T-helper 2 cell treated with Interferon-gamma antibody and Interleukin-4, amounts not matched to agents 100 ng/mL and 5 ng/mL, for 36 hours (primary cell): ENCODE data around the gene SLC43A3. TPM values are rescaled to one million over a fixed set of nuclear protein-coding genes. Genes with fewer than 3 reads are reported as not detected.
"Not testable (repeated sequence)": the region's sequence is repeated elsewhere in the genome, so short reads cannot be mapped to it uniquely, and the experiment has no call there.

Experiments
- intact Hi-C: fragments of 100-400 bp; cut with micrococcal nuclease; formaldehyde crosslinking; loops from one replicate; pipeline ENCODE4 v1.15.1; 2023
- total RNA-seq: library from RNA; stranded (reverse); gene quantifications from 2 replicates; pipeline ENCODE4 v1.2.3, GENCODE V29; 2022

The SLC43A3 gene
- total RNA-seq, 1 donor from 2014 or later = 108 TPM

DNA sequence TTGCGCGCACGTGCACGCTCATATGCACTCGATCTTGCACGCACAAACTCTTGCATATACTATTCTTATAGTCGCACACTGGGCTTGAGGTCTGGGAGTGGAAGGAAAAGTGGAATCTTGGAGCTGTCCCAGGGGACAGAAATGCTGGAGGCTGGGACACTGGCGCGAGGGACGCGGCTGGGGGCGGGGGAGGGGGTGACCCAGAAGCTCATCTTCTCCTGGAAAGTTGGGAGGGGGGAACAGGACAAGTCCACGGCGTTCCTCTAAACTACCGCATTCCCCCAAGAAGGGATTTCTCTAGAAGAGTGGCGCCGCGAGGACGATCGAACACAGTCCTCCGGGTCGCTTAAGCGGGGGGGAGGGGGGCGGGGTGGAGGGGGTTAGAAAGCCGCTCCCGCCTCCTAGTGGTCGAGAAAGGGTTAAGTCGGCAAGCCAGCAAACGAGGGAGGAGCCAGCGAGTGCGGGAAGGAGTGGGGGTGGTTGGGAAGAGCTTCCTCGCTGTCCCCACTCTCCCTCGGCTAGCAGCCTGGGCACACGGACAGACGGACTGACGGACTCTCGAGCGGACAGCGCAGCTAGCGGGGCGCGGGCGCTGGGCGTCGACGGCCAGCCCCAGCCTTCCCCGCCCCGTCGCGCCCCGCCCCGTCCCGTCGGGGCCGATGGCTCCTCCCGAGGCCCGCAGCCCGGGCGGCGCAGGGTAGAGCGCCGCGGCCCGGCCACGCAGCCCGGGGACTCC is 33.3 kb upstream of the SLC43A3 start, which contains the start of gene RTN4RL2:
Gene RTN4RL2, plus strand, starts transcription at position 507 of the 736 bp plus-strand sequence. CDS start 338 bp downstream, outside the sequence.
- intact Hi-C loops = no loop called here

DNA sequence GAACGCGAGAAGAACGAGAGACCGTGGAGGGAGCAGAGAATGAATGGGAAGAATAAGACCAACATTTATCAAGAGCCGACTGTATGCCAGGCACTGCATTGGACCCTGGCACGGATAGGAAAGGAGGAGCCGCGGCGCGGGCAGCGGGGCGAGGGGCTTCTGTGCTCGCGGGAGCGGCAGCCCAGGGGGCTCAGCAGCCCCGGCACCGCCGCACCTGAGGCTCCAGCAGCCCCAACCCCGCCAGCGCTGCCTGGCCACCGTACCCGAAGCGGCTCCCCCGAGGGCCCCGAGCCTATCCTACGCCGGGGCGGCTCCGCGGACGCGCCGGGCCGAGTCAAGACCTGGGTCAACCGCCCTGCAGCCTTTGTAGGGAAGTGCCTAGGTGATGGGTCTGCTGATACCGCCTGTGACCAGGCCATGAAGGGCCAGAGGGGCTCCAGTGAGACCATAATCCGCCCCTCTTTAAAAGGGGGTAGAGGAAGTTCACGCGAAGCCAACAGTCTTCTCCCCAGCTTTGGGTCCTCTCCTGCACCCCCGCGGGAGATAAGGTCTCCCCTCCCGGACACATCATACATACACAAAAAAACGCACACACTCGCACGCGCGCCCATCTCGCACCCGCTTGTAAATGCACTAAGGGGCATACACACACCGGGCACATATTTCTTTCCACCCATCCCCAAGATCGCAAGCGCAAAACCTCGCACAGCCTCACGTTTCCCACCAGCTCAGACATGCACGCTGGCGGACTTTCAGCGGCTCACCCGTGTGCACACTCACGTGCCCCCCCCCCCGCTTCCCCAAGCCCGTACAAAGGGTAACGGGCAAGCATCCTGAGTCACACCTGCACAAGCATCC is 32.5 kb upstream of the SLC43A3 start:
- intact Hi-C loops = loop anchor here (1.0 to 5.0 kb wide), 5 partner anchors 32 to 185 kb away; partner anchors contain the start of genes SLC43A3 and UBE2L6

DNA sequence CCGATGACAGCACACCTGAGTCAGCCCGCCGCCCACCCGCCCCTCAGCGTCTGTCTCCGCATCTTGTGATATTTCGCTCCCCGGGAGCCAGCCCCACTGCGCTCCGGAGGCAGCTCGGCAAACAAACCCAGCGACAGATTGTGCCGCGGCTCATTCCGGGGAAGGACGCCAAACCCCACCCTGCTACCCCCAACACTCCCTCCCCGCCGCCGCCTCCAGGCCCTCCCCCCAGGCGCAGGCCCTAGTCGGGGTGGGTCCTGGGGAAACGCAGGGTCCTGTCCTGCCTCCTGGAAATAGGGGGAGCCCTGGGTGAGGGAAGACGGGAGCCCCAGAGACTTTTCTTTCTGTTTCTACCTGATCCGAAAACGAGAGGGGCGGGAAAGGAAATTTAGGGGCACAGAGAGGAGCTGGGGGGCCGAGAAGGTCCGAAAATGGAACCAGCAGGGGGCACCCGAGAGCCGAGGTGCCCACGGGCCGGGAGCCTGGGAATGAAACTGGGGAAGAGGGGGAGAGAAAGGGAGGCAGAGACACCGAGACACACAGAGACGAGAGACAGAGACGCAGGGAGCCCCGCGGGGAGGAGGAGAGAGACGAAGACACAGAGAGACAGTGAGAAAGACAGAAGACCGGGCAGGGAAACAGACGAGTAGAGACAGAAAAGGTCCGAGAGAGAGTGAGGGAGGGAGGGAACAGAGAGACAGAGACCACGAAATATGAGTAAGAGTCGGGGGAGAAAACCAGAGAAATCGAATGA is 31.7 kb upstream of the SLC43A3 start:
- intact Hi-C loops = loop anchor here (1.0 to 5.0 kb wide), 5 partner anchors 31 to 186 kb away; partner anchors contain the start of genes SLC43A3 and UBE2L6

DNA sequence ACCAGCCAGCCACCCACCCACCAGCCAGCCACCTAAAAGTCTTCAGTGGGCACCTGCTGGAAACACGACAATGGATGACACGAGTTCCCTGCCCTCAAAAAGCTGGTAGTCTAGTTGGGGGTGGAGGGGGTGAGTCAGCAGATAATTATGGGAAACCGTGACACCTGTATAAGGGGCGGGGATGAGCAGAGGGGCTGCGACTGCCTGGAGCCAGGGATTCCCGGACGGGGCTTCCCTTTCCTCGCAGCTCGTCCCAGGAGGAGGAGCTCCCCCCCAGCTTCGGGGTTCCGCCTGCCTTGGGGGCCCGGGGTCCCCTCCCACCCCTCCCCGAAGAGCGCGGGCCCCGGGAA is 31.1 kb upstream of the SLC43A3 start:
- intact Hi-C loops = loop anchor here (2.0 to 5.0 kb wide), 4 partner anchors 54 to 187 kb away; partner anchors contain the start of gene UBE2L6

DNA sequence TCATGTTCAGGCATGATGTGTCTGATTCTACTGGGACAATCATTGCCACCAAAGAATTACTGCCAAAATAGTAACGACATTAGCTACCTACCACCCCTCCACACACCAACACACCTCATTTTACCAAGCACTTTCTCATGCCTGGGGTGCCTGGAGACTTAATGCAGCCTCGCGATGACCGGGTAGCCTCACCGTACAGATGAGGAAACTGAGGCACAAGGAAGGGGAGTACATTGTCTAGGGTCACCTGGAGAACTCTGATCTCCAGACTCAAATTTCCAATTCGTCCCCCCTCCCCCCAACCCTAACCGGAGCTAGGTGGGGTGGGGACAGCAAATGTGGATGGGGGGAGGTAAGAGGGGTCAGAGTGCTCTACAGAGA is 30.7 kb upstream of the SLC43A3 start:
- intact Hi-C loops = loop anchor here (1.0 to 5.0 kb wide), 6 partner anchors 23 to 187 kb away; partner anchors contain the start of gene UBE2L6

GRCh38 chr11:57456960-57457642 is 30.2 kb upstream of the SLC43A3 start:
- intact Hi-C loops = loop anchor here (1.0 to 5.0 kb wide), 4 partner anchors 23 to 110 kb away; no protein-coding TSS in a partner anchor

GRCh38 chr11:57453543-57454177 is 26.7 kb upstream of the SLC43A3 start:
- intact Hi-C loops = no loop called here

- intact Hi-C loops = no loop called here
Observed at GRCh38 chr11:57446055-57446454, 19.1 kb upstream of the SLC43A3 start.

DNA sequence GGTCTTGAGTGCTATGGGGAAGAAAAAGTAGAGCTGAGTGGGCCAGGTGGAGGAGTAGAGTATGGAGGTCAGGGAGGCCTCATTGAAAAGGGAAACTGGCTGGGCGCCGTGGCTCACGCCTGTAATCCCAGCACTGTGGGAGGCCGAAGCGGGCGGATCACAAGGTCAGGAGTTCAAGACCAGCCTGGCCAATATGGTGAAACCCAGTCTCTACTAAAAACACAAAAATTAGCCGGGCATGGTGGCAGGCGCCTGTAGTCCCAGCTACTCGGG is 18.1 kb upstream of the SLC43A3 start:
- intact Hi-C loops = not testable (repeated sequence)

GRCh38 chr11:57444362-57445121 is 17.6 kb upstream of the SLC43A3 start:
- intact Hi-C loops = no loop called here

DNA sequence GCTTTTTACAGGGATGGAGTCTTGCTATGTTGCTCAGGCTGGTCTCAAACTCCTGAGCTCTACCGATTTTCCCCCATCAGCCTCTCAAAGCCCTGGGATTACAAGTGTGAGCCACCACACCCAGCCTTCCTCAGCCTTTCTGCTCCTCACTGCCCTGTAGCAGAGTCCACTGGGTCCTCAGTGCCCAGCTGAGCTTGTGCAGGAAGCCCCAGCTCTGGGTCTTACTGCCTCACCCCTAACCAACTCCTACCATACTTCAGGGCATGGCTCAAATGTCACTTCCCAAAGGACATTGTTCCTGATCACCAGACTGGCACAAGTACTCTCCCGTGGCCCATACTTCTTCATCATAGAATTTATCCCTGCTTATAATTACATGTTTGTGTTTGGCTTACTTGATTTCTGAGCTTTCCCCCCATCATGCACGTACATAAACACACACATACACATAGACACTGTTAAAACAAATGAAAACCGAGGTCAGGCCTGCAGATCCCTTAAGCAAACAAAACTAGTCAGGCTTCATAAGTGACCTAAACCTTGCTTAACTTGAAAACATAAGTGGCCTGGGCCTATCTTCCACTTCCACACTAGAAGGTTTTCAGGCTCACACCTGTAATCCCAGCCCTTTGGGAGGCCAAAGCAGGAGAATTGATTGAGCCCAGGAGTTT is 14.0 kb upstream of the SLC43A3 start:
- intact Hi-C loops = no loop called here

DNA sequence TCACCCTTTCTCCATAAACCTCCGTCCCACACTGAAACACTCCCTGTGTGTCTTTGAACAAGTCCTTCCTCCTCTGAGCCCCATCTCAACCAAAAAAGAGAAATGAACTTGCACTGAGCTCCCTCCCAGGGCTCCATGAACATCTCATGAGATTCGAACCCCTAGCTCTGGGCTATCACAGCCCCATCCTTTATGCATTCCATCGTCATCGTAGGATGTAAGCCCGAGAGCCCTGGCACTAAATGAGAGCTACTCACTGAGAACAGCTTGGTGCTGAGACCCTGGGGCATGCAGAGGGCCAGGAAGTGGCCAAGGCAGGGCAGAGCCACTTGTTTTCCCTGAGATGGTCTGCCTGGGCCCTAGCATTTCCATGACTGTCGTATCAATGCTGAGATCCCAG is 12.9 kb upstream of the SLC43A3 start:
- intact Hi-C loops = no loop called here

DNA sequence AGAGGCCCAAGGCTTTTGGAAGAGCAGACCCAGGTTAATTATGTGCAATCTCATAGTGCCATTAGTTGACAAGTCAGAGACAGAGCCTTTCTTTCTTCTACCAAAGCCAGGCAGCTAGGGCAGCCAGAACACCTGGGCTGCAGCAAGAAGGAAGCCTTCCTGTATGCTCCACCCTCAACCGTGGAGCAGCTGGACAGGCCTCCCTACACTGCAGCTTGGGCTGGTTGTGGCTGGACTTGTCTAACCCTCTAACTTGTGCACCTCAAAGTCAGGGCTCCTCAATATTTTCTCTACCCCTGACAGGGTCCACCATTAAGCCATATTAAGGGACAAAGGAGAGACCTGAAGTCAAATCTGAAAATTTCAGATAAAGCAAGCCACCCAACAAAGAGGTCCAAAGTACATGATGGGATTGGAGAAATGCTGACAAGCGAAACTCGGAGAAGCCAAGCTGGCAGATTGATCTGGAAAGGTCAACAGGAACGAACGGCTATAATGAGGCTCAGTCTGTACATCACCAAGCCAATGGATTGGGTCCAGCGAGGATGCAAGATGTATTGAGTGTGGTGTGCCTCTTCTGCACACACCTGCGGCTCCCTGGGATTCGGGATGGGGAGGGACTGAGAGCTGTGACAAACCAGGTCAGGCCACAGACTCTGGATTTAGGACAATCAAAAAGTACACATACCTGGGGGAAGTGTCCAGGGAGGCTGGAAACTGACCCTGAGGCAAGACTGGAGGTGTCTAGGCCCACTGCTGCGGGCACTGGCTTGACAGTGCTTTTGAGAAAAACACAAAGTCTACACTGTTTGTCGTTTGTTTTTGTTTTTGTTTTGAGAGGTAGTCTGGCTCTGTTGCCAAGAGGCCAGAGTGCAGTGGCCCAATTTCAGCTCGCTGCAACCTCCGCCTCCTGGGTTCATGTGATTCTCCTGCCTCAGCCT is 11.7 kb upstream of the SLC43A3 start:
- intact Hi-C loops = no loop called here

- intact Hi-C loops = no loop called here
Observed at GRCh38 chr11:57436031-57436430, 9.1 kb upstream of the SLC43A3 start.

DNA sequence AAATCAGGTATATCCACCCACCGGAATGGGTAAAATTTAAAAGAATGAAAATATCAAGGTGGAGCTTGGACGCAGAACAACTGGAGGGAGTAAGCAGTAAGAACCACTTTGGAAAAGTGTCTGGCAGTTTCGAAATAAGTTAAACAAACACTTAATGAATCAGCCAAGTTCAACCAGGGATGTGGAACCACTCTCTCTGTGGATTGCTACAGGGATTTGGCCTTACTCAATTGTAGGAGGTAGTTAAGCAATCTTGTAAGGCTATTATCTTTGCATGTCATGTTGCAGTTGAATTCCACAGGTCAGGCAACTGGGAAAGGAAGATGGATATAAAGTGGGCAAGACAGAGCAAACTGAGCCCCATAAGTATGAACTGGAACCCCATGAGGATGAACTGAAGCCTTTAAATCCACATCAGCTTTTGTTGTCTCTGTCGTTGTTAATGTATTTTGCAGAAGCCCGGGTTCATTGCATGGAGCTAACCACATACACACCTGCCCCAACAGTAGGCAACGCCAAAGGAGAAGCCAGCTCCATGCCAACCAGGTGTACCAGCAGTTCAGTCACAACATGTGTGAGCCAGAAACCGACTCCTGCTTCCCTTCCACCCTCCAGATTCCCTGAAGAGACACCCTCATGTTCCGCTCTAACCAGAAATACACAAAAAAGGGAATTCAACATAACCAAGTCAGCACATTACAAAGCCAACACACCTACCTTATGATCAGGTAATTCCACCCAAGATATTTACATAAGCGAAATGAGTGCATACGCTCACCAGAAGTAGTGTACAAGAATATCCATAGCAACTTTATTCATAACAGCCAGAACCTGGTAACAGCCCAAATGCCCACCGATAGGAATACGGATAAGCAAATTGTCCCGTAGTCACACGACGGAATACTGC is 8.0 kb upstream of the SLC43A3 start:
- intact Hi-C loops = no loop called here

DNA sequence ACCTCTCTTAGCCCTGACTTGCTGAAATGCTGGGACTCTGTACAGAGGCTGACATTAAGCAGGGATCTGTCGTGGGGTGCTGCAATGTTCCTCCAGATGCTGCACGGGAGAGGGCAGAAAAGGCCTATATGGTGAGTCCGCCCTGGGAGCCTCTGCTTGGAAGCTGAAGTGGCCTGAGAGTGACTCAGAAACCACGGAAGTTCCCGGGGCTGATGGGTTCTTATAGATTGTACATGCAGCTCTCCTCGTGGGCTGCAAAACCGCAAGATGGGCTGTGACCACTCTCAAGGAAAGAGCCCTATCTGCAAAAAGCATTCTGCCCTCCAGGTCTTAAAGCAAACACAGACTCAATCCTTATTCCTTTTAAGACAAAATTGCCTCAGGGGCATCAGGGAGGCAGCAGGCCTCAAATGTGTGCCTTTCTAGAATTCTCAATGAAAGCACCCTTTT is 5.8 kb upstream of the SLC43A3 start:
- intact Hi-C loops = no loop called here

GRCh38 chr11:57432149-57432561 is 5.2 kb upstream of the SLC43A3 start:
- intact Hi-C loops = no loop called here
